GM18511 (cell line): Measurements from ENCODE around the gene SPACA4.

Source experiments
- ATAC-seq: cut with Tn5 transposase; IDR thresholded peaks from one replicate; pipeline ENCODE4 v1.9.1; 2021; ENCODE audit warnings: mild to moderate bottlenecking, moderate library complexity; ENCODE audit not compliant: unreplicated experiment

SPACA4 gene

GRCh38 chr19:48633148-48634035 lies 26.9 kb downstream of the SPACA4 start:
- no peak for ATAC-seq

GRCh38 chr19:48634036-48634342 lies 27.4 kb downstream of the SPACA4 start:
- no peak for ATAC-seq

GRCh38 chr19:48634424-48635262 lies 28.1 kb downstream of the SPACA4 start:
- no peak for ATAC-seq

- ATAC-seq: no peak
Measured at GRCh38 chr19:48635263-48635965, 28.9 kb downstream of the SPACA4 start.

GRCh38 chr19:48635966-48636858 lies 29.7 kb downstream of the SPACA4 start:
- no peak for ATAC-seq

GRCh38 chr19:48636859-48637448 lies 30.4 kb downstream of the SPACA4 start, which contains the start of gene DBP:
Gene DBP, minus strand, starts transcription at chr19:48637379. Its CDS starts 385 bp downstream, at chr19:48636994.
- peak; percentile 1 for ATAC-seq

- peak; percentile 80 for ATAC-seq
Measured at GRCh38 chr19:48637449-48637947, 31.0 kb downstream of the SPACA4 start.

- ATAC-seq: peak; percentile 19
Measured at GRCh38 chr19:48637948-48638830, 31.6 kb downstream of the SPACA4 start.

- no peak for ATAC-seq
Measured at GRCh38 chr19:48638831-48639381, 32.4 kb downstream of the SPACA4 start.

GRCh38 chr19:48639483-48640375 lies 33.2 kb downstream of the SPACA4 start:
- no peak for ATAC-seq

GRCh38 chr19:48641850-48642249 lies 35.3 kb downstream of the SPACA4 start:
- ATAC-seq: no peak

- ATAC-seq: no peak
Measured at GRCh38 chr19:48642862-48643261, 36.3 kb downstream of the SPACA4 start.

GRCh38 chr19:48644355-48644754 lies 37.8 kb downstream of the SPACA4 start:
- ATAC-seq: no peak

- ATAC-seq: peak; percentile 47
Measured at GRCh38 chr19:48644839-48645619, 38.5 kb downstream of the SPACA4 start.

- no peak for ATAC-seq
Measured at GRCh38 chr19:48645620-48646000, 39.1 kb downstream of the SPACA4 start.

- peak; percentile 76 for ATAC-seq
Measured at GRCh38 chr19:48646001-48646721, 39.6 kb downstream of the SPACA4 start, which contains the start of gene CA11. Gene CA11, minus strand, starts transcription at chr19:48646187. Its CDS starts 555 bp downstream, at chr19:48645632.
